GM11168 (cell line): ENCODE measurements around the gene RPH3AL.
"Not testable (repeated sequence)": the region's sequence is repeated elsewhere in the genome, so short reads cannot be mapped to it uniquely, and the experiment has no call there.

Experiments
- in situ Hi-C: fragments of 300-500 bp; cut with MboI; formaldehyde crosslinking; loops from one replicate; pipeline ENCODE4 v1.12.0; 2022; ENCODE audit warnings: low sequenced_read_pairs; ENCODE audit not compliant: unreplicated experiment

RPH3AL gene

GRCh38 chr17:379531-380465, 27.2 kb upstream of the RPH3AL start:
- in situ Hi-C loops: no loop called here

DNA sequence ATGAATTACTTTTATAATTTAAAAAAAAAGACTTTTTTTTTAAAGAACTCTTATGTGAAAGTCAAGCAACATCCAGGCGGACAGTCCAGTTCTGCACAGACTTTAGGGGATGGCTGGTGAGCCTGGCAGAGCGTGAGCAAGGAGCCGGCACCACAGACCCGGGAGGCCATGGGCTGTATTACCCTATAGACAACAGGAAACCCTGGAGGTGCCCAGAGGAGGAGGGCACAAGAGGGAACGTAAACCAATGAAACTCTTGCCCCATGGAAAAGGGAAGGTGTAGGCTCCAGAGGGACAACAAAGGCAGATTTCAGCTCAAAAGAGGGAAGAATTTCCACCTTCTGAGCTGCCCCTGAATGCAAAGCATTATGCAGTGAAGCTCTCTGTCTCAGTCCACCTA, 25.5 kb upstream of the RPH3AL start:
- in situ Hi-C loops: no loop called here

DNA sequence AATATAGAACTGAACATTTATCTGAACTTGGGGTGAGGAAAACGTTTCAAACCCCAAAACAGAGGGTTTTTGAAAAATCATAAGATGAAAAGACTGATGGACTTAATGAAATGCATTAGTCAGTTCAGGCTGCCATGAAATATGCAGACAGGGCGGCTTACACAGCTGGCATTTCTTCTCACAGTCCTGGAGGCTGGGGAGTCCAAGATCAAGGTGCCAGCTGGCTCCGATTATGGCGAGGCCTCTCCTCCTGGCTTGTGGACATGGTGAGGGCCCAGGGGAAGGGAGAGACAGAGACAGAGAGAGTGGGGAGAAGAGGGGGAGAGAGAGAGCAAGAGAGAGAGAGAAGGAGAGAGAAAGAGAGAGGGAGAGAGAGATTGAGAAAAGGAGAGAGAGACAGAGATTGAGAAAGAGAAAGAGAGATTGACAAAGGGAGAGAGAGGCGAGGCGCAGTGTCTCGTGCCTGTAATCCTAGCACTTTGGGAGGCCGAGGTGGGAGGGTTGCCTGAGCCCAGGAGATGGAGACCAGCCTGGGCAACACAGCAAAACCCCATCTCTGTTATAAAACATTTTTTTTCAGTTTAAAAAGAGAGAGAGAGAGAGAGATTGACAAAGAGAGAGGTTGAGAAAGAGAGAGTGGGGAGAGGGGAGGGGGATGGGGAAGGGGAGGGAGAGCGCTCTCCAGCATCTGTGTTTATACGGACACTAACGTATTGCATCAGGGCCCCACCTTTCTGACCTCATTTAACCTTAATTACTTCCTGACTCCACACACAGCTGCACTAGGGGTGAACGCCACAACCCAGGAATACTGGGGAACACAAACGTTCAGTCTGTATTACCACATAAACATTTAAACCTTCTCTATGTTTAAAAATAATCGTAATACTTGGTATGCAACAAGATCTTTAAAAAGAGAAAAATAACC, 24.6 kb upstream of the RPH3AL start:
- in situ Hi-C loops: no loop called here

- in situ Hi-C loops: no loop called here
Observed at GRCh38 chr17:373613-374230, 21.1 kb upstream of the RPH3AL start.

DNA sequence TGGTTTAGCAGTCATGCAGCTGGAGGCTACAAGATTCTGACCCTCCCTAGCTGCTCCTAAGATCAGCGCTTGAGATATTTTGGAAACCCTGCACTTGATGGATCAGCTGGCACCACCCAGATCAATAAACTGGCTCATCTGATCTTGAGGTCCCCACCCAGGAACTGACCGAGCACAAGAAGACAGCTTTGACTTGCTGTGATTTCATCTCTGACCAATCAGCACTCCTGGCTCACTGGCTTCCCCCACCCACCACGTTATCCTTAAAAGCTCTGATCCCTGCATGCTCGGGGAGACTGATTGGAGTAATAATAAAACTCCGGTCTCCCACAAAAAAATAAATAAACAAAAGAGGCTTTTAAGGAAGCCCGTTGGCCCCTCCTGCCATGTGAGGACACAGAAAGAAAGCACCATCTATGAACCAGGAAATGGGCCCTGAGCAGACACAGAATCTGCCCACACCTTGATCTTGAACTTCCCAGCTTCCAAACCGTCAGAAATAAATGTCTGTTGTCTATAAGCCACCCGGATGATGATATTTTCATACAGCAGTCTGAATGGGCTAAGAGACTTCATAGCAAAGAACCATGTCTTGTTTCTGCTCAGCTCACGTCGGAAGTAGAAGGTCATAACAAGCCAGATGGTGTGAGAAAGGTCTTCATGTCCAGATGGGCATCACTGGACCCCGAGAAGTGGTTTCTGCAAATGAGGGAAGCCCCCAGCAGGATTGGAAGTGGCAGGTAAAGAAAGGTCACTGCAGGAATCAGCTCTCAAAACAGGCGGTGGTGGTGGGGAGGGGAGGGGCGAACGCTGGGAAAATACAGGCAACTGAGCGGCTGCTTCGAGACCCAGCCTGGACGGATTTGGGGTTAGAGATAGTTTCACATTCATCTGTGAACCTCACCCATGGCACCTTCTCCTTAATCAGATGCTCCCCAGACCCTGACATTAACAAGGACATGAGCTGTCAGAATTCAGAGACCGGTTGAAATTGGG, 19.8 kb upstream of the RPH3AL start:
- in situ Hi-C loops: no loop called here

- in situ Hi-C loops: no loop called here
Observed at GRCh38 chr17:371583-371982, 19.0 kb upstream of the RPH3AL start.

GRCh38 chr17:367656-368055, 15.0 kb upstream of the RPH3AL start:
- in situ Hi-C loops: not testable (repeated sequence)

DNA sequence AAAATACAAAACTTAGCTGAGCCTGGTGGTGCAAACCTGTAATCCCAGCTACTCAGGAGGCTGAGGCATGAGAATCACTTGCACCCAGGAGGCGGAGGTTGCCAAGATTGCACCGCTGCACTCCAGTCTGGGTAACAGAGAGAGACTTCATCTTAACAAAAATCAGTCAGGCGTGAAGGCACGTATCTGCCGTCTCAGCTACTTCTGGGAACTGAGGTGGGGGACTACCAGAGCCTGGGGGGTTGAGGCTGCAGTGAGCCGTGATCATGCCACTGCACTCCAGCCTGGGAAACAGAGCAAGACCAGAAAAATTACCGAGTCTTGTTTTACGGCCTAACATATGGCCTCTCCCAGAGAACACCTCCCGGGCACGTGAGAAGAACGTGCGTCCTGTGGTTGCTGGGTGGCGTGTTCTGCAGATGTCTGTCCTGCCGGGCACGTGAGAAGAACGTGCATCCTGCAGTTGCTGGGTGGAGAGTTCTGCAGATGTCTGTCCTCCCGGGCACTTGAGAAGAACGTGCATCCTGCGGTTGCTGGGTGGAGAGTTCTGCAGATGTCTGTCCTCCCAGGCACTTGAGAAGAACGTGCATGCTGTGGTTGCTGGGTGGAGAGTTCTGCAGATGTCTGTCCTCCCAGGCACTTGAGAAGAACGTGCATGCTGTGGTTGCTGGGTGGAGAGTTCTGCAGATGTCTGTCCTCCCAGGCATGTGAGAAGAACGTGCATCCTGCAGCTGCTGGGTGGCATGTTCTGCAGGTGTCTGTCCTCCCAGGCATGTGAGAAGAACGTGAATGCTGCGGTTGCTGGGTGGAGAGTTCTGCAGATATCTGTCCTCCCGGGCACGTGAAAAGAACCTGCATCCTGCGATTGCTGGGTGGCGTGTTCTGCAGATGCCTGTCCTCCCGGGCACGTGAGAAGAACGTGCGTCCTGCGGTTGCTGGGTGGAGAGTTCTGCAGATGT, 14.3 kb upstream of the RPH3AL start:
- in situ Hi-C loops: not testable (repeated sequence)

DNA sequence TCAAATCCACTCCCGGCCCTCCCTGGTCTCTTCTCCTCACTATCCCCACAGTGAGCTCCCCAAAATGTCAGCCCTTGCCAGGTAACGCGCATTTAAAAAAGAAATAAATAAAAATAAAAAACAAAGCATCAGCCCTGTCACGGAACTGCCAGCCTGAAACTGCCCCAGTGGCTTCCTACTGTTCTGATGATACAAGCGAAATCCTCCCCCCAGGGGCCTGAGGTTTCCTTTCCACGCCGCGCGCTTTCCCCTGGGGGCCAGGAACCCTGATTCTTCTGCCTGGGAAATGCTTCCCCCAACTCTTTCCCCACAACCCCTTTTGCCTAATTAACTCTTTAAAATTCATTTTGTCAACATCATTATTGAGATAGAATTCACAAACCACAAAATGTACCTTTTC, 12.2 kb upstream of the RPH3AL start:
- in situ Hi-C loops: no loop called here

DNA sequence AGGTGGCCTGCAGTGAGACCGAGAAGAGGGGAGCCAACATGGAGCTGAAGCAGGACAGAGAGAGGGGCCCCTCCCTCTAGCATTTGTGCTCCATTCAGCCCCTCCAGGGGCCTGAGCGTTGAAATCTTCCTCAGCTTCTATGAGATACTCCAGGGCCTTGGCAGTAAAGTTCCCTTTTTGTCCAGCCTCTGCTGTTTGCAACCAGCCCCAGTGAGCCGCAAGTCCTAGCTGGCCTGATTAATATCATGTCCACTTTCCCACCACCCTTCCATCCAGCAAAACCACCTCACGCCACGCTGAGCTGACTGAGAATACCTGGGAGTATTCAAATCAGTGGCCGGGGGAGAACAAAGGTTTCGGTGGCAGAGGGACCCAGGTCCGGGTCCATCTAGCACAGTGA, 11.7 kb upstream of the RPH3AL start:
- in situ Hi-C loops: no loop called here

- in situ Hi-C loops: no loop called here
Observed at GRCh38 chr17:362721-363120, 10.1 kb upstream of the RPH3AL start.

DNA sequence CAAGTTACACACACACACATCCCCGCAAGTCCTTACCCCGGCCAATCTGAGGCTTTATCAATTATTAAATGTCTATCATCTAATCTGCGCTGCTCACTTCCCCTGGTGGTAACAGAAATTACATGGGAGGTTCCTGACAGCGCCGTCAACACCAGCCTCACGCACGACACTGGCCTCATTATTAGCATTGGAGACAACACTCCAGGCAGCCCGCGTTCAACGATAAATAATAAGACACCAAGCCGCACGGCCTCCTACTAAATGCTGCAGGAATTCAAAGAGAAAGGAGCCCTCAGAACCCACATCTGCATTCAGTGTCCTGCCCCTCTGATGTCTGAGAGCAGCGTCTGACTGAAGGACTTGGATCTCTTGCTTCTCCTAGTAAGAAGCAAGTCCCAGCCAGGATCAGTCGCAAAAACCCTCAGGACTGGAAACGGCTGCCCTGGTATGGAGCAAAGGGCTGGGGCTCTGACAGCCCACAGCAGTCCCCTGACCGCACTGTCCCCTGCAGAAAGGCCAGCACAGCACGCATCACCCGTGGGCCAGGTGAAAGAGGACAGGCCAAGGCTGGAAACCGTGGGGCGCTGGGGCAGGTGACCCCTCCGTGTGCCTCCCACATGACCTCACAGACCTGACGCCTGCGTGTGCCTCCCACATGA, 7.6 kb upstream of the RPH3AL start:
- in situ Hi-C loops: no loop called here

- in situ Hi-C loops: no loop called here
Observed at GRCh38 chr17:358491-359151, 6.0 kb upstream of the RPH3AL start.

- in situ Hi-C loops: no loop called here
Observed at GRCh38 chr17:357644-358043, 5.0 kb upstream of the RPH3AL start.

GRCh38 chr17:356671-357434, 4.2 kb upstream of the RPH3AL start:
- in situ Hi-C loops: no loop called here

GRCh38 chr17:354651-355556, 2.3 kb upstream of the RPH3AL start:
- in situ Hi-C loops: no loop called here
